GM23338 (cell line): Measurements from ENCODE around the gene OST4.

Source experiments
- EZH2phosphoT487 ChIP-seq: fragments of 200-600 bp; sonication (generic); IDR thresholded peaks from one replicate; pipeline ENCODE4 v1.8.1; 2018; ENCODE audit warnings: antibody characterized with exemption; ENCODE audit not compliant: unreplicated experiment
- TF ChIP-seq, protein P1 (sequence below), 2 experiments: fragments of 200-600 bp in 1 of 2; sonication (generic) in 1 of 2; conservative IDR thresholded peaks; 2 replicates each; pipeline versions ENCODE4 v1.5.1 to v1.6.1; 2016 to 2017; ENCODE audit warnings: antibody characterized with exemption in 2 of 2, low read depth in 2 of 2, mild to moderate bottlenecking in 2 of 2, moderate library complexity in 1 of 2

DNA sequence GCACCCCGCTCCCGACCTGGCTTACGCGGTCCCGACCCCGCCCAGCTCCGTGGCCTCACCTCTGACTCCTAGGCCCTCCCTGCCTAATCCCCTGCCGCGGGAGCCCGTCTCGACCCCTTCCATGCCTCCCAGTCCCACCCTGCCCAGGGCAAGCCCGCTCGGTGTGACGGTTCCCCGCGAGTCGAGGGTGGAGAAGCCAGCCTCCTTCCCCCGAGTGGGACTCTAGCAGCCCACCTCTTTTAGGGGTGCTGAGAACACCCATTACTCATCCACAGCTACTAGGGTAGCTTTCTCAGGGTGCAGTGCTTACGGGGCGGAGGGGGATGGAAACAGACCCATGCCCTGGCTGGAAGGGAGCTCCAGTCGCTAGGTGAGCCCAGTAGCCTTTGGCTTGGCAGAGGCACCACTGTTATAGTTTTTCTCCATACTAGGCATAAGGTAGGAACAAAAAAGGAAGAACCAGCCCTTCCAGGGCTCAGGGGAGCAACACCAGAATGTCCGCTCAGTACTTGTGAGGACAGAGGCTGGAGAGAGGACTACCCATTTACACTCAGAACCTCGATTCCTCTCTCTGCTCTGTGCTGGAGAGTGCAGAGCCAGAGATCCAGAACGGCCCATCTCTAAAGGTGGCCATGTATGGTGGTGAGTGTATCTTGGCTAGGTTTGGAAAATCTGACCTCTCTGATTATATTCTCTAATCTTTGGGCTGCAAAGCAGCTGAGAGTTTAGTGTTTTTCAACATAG, 19.4 kb downstream of the OST4 start:
- TF ChIP-seq, protein P1, sequence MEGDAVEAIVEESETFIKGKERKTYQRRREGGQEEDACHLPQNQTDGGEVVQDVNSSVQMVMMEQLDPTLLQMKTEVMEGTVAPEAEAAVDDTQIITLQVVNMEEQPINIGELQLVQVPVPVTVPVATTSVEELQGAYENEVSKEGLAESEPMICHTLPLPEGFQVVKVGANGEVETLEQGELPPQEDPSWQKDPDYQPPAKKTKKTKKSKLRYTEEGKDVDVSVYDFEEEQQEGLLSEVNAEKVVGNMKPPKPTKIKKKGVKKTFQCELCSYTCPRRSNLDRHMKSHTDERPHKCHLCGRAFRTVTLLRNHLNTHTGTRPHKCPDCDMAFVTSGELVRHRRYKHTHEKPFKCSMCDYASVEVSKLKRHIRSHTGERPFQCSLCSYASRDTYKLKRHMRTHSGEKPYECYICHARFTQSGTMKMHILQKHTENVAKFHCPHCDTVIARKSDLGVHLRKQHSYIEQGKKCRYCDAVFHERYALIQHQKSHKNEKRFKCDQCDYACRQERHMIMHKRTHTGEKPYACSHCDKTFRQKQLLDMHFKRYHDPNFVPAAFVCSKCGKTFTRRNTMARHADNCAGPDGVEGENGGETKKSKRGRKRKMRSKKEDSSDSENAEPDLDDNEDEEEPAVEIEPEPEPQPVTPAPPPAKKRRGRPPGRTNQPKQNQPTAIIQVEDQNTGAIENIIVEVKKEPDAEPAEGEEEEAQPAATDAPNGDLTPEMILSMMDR (conservative IDR thresholded peaks at IDR 0.05; ENCODE audit: low read depth in 2 of 2): no peak
- TF ChIP-seq EZH2phosphoT487: no peak
